ENCODE results near the gene MYH7.

MYH7 gene

DNA sequence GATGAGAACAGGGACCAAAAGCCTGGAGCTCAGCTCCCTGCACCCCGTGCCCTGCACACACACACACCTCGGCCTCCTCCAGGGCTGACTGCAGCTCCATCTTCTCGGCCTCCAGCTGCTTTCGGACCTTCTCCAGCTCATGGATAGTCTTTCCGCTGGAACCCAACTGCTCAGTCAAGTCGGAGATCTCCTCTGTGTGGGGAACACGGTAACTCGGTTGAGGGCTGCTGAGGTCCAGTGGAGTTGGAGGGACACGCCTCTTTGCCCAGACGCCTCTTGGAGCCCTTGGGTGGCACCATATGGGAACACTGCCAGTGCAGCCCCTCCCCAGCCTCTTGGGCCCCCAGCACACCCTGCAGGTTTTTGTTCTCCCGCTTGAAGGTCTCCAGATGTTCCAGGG, 18.7 kb downstream of the MYH7 start:
- no peak for FAIRE-seq
- TF ChIP-seq, protein P1, sequence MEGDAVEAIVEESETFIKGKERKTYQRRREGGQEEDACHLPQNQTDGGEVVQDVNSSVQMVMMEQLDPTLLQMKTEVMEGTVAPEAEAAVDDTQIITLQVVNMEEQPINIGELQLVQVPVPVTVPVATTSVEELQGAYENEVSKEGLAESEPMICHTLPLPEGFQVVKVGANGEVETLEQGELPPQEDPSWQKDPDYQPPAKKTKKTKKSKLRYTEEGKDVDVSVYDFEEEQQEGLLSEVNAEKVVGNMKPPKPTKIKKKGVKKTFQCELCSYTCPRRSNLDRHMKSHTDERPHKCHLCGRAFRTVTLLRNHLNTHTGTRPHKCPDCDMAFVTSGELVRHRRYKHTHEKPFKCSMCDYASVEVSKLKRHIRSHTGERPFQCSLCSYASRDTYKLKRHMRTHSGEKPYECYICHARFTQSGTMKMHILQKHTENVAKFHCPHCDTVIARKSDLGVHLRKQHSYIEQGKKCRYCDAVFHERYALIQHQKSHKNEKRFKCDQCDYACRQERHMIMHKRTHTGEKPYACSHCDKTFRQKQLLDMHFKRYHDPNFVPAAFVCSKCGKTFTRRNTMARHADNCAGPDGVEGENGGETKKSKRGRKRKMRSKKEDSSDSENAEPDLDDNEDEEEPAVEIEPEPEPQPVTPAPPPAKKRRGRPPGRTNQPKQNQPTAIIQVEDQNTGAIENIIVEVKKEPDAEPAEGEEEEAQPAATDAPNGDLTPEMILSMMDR (IDR thresholded peaks at IDR 0.05; ENCODE audit: insufficient read depth, missing control alignments) = no peak

DNA sequence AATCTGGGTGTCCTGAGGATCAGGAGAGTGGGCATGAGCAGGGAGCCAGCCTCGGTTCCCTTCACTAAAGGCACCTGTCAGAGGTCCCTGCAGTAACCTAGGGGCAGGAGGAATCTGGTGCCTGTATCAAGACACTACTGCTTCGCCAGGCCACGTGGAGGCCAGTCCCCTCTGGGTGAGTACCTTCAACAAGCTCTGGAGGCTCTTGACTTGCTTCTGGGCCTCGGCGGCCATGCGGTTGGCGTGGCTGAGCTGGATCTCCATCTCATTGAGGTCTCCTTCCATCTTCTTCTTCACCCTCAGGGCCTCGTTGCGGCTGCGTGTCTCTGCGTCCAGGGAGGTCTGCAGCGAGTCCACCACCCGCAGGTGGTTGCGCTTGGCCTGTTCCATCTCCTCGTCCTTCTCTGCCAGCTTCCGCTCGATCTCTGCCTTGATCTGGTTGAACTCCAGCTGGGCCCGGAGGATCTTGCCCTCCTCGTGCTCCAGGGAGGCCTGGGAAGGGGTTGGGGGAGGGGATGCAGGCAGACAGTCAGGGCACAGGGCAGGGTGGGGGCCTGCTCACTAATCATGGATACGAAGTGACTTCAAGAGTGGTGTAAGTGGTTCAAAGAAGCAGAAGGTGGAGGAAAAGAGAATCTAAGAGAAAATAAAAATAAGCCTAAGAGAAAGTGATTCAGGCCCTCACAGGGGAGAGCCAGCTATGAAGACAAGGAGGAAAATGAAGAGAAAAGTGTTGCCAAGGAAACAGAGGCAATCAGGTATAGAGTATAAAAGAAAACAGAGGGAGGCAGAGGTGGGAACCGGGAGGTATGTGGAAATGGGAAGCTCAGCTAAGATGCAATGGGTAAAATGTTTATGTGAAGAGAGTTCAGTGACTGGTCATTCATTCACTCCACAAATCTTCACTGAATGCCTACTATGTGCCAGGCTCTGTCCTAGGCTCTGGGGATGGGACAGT, 19.4 kb downstream of the MYH7 start:
- TF ChIP-seq, protein P1 (IDR thresholded peaks at IDR 0.05; ENCODE audit: insufficient read depth, missing control alignments) = no peak
- DNase-seq (ENCODE audit: insufficient read length, low spot score) = no peak
- FAIRE-seq = no peak

More for the DNA sequence above, 18.7 kb downstream of the MYH7 start:
- no peak for DNase-seq (ENCODE audit: insufficient read length, low spot score)

DNA sequence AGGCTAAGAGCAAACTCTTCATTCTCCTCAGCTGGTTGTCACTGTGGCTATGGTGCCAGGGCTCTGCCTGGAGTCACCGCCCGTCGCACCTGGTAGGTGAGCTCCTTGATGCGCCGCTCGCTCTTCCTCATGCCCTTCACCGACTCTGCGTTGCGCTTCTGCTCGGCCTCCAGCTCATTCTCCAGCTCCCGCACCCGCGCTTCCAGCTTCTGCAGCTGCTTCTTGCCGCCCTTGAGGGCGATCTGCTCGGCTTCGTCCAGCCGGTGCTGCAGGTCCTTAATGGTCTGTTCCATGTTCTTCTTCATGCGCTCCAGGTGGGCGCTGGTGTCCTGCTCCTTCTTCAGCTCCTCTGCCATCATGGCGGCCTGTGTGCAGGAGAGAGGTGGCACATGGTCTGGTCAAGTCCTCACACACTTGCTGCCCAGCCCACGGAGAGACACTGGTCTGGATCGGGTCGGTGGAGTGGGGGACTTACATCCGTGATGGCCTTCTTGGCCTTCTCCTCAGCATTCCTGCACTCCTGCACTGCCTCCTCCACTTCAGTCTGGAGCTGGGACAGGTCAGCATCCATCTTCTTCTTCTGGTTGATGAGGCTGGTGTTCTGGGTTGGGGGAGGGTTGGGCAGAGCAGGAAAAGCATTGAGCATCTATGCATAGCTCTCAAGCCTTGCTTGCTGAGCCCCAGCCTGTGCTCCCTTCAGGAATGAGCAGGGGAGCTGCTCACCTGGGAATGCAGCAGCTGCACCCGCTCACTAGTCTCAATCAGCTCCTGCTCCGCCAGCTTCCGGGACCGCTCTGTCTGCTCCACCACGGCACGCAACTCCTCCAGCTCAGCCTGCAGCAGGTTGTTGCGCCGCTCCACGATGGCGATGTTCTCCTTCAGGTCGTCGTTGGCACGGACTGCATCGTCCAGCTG, 20.3 kb downstream of the MYH7 start:
- FAIRE-seq (no peak), DNase-seq (ENCODE audit: insufficient read length, low spot score) (no peak)
- TF ChIP-seq, protein P1 (IDR thresholded peaks at IDR 0.05; ENCODE audit: insufficient read depth, missing control alignments) = no peak

DNA sequence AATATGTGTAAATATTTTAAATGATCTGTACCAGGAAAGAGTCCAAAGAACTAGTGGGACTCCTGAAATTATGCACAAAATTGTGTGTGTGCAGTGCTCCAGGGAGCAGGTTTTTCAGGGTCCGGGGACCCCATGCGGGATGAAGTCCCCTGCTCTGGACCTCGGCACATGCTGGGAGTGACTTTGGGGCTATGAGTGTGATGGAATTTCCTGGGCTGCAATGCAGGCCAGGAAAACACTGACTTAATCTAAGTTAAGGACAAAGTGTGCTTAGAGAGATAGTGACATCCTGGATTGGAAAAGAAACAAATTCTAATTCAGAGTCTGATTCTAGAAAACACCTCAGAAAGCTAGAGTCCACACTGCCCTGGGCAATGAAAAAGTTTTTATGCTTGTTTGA, 21.2 kb downstream of the MYH7 start:
- TF ChIP-seq, protein P1 (IDR thresholded peaks at IDR 0.05; ENCODE audit: insufficient read depth, missing control alignments) = no peak
- DNase-seq (ENCODE audit: insufficient read length, low spot score) = no peak
- FAIRE-seq = no peak

DNA sequence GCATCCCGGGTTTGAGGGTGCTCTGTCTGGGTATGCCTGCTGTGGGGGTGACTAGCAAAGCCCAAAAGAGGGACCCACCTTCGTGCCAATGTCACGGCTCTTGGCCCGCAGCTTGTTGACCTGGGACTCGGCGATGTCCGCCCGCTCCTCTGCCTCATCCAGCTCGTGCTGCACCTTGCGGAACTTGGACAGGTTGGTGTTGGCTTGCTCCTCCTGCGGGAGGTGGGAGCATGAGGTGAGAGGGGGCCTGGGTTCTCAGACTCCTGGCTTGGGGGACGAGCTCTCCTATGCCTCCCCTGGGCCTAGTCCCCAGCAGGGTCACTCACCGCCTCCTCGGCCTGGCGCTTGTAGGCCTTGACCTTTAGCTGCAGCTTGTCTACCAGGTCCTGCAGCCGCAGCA, 21.8 kb downstream of the MYH7 start:
- FAIRE-seq (no peak), DNase-seq (ENCODE audit: insufficient read length, low spot score) (no peak)
- TF ChIP-seq, protein P1 (IDR thresholded peaks at IDR 0.05; ENCODE audit: insufficient read depth, missing control alignments) = no peak

DNA sequence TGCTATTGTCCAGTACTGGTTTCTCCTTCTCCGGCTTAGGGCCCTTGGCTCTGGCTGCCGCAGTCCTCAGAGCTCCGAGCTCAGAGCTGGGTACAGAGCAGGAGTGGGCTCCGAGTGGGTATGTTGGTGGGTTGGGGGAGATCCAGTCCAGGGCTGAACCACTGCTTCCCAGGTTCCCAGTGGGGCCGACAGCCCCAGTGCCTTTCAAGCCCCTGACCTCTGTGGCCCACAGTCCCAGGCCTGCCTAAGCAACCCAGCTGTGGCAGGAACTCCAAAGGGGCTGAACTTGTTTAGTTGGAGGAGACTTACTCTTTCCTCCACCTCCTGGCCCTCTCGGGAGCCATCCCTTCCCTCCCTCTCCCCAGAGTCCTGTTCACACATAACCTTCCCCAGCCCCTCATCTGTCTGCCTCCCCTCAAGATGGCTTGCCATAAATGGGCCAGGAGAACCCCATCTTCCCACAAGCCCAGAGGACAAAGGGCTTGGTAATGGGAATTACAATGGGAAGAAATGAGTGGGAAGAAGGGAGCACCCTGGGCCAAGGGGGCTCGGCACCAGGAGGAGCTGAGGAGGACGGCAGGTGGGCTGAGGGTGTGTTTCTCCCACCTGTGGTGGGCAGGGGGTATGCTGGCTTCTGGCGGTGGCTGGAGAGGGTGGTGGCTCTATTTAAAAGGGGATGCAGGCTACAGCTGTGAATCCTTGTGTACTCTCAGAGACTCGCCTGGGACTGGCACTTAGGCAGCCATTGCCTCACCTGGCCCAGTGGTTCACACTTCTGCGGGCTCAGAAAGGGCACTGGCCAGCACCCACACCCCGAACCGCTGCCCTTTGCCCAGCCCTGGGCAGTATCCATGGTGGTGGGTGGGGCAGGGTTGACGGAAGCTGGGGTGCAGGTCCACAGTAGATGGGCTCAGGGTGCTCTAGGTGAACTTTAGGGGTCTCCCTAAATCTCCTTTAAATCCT, 23.6 kb downstream of the MYH7 start:
- DNase-seq (ENCODE audit: insufficient read length, low spot score) = no peak
- no peak for FAIRE-seq
- TF ChIP-seq, protein P1 (IDR thresholded peaks at IDR 0.05; ENCODE audit: insufficient read depth, missing control alignments) = no peak
